NOMO-1 treated with dmso at 0.1 percent for 144 hours (cell line): ENCODE results near the gene ISG20.
"Not testable (repeated sequence)": the region's sequence is repeated elsewhere in the genome, so short reads cannot be mapped to it uniquely, and the experiment has no call there.

Source experiments
- DNase-seq: peaks from one replicate; lab custom pipeline; 2025; ENCODE audit not compliant: unreplicated experiment; lab: John Stamatoyannopoulos, UW

Gene ISG20

GRCh38 chr15:88618686-88619085 lies 20.1 kb upstream of the ISG20 start:
- no peak for DNase-seq

GRCh38 chr15:88619796-88620195 lies 19.0 kb upstream of the ISG20 start:
- DNase-seq, result no peak

GRCh38 chr15:88620995-88621772 lies 17.6 kb upstream of the ISG20 start, which contains the start of gene AEN:
Gene AEN (plus strand): TSS chr15:88621340. CDS start chr15:88626210, 4,870 bp downstream.
- peak; percentile 94 for DNase-seq

- peak; percentile 58 for DNase-seq
Observed at GRCh38 chr15:88621789-88622604, 16.8 kb upstream of the ISG20 start.

- DNase-seq, result no peak
Observed at GRCh38 chr15:88622605-88622975, 16.2 kb upstream of the ISG20 start.

GRCh38 chr15:88623061-88623460 lies 15.8 kb upstream of the ISG20 start:
- no peak for DNase-seq

- no peak for DNase-seq
Observed at GRCh38 chr15:88623632-88624031, 15.2 kb upstream of the ISG20 start.

GRCh38 chr15:88624156-88624970 lies 14.5 kb upstream of the ISG20 start:
- no peak for DNase-seq

GRCh38 chr15:88624971-88625490 lies 13.8 kb upstream of the ISG20 start:
- no peak for DNase-seq

- DNase-seq, result no peak
Observed at GRCh38 chr15:88625943-88626741, 12.7 kb upstream of the ISG20 start.

- no peak for DNase-seq
Observed at GRCh38 chr15:88627463-88627862, 11.4 kb upstream of the ISG20 start.

- DNase-seq, result no peak
Observed at GRCh38 chr15:88628018-88628654, 10.7 kb upstream of the ISG20 start.

- no peak for DNase-seq
Observed at GRCh38 chr15:88629071-88629470, 9.7 kb upstream of the ISG20 start.

- DNase-seq, result no peak
Observed at GRCh38 chr15:88630141-88630721, 8.6 kb upstream of the ISG20 start.

GRCh38 chr15:88630798-88631463 lies 7.9 kb upstream of the ISG20 start:
- no peak for DNase-seq

GRCh38 chr15:88631464-88632028 lies 7.3 kb upstream of the ISG20 start:
- no peak for DNase-seq

- not testable (repeated sequence) for DNase-seq
Observed at GRCh38 chr15:88632797-88633196, 6.0 kb upstream of the ISG20 start.

GRCh38 chr15:88634449-88634848 lies 4.4 kb upstream of the ISG20 start:
- DNase-seq, result no peak

GRCh38 chr15:88635318-88635717 lies 3.5 kb upstream of the ISG20 start:
- DNase-seq, result no peak
